ENCODE results near the gene TRIM40.

DNA sequence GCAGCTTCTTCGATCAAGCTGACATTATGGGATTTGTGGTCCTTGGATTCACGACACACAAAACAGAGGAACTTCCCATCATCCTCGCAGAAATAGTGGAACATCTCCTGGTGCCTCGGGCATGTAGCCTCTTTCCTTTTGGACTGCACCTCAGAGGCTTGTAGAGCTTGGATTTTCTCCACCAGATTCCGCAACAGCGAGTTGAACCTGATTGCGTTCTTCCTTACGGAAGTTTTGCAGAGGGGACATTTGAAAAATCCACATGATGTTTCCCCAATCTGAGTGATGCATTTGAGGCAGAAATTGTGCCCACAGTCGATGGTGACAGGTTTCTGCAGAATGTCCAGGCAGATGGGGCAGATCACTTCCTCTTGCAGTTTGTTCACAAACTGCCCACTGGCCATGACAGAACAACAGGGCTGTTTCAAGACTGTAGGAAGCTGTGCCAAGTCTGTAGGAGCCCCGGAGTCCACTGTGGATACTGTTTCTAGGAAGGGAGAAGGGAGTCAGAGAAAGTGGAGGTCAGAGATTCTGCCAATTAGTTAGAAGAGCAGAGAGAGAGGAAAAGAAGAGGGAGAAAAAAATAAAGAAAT lies 23.4 kb upstream of the TRIM40 start:
- TF ChIP-seq, protein P1, sequence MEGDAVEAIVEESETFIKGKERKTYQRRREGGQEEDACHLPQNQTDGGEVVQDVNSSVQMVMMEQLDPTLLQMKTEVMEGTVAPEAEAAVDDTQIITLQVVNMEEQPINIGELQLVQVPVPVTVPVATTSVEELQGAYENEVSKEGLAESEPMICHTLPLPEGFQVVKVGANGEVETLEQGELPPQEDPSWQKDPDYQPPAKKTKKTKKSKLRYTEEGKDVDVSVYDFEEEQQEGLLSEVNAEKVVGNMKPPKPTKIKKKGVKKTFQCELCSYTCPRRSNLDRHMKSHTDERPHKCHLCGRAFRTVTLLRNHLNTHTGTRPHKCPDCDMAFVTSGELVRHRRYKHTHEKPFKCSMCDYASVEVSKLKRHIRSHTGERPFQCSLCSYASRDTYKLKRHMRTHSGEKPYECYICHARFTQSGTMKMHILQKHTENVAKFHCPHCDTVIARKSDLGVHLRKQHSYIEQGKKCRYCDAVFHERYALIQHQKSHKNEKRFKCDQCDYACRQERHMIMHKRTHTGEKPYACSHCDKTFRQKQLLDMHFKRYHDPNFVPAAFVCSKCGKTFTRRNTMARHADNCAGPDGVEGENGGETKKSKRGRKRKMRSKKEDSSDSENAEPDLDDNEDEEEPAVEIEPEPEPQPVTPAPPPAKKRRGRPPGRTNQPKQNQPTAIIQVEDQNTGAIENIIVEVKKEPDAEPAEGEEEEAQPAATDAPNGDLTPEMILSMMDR (conservative IDR thresholded peaks at IDR 0.05; ENCODE audit: low read depth in 2 of 2): no peak
- TF ChIP-seq STAT1 (IDR thresholded peaks at IDR 0.05; ENCODE audit: unreplicated experiment) (no peak), ZNF114 (CRISPR knock-in tag; IDR thresholded peaks at IDR 0.05) (no peak), EZH2 (IDR thresholded peaks at IDR 0.05; ENCODE audit: low read depth, unreplicated experiment) (no peak), POLR2AphosphoS5 (IDR thresholded peaks at IDR 0.05; ENCODE audit: low read depth) (no peak), ZNF331 (CRISPR knock-in tag; IDR thresholded peaks at IDR 0.05; ENCODE audit: low read depth) (no peak), EZH2phosphoT487 (IDR thresholded peaks at IDR 0.05; ENCODE audit: unreplicated experiment) (no peak)
- TF ChIP-seq, protein P2, sequence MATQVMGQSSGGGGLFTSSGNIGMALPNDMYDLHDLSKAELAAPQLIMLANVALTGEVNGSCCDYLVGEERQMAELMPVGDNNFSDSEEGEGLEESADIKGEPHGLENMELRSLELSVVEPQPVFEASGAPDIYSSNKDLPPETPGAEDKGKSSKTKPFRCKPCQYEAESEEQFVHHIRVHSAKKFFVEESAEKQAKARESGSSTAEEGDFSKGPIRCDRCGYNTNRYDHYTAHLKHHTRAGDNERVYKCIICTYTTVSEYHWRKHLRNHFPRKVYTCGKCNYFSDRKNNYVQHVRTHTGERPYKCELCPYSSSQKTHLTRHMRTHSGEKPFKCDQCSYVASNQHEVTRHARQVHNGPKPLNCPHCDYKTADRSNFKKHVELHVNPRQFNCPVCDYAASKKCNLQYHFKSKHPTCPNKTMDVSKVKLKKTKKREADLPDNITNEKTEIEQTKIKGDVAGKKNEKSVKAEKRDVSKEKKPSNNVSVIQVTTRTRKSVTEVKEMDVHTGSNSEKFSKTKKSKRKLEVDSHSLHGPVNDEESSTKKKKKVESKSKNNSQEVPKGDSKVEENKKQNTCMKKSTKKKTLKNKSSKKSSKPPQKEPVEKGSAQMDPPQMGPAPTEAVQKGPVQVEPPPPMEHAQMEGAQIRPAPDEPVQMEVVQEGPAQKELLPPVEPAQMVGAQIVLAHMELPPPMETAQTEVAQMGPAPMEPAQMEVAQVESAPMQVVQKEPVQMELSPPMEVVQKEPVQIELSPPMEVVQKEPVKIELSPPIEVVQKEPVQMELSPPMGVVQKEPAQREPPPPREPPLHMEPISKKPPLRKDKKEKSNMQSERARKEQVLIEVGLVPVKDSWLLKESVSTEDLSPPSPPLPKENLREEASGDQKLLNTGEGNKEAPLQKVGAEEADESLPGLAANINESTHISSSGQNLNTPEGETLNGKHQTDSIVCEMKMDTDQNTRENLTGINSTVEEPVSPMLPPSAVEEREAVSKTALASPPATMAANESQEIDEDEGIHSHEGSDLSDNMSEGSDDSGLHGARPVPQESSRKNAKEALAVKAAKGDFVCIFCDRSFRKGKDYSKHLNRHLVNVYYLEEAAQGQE (IDR thresholded peaks at IDR 0.05; ENCODE audit: unreplicated experiment): no peak
- TF ChIP-seq, protein P3, sequence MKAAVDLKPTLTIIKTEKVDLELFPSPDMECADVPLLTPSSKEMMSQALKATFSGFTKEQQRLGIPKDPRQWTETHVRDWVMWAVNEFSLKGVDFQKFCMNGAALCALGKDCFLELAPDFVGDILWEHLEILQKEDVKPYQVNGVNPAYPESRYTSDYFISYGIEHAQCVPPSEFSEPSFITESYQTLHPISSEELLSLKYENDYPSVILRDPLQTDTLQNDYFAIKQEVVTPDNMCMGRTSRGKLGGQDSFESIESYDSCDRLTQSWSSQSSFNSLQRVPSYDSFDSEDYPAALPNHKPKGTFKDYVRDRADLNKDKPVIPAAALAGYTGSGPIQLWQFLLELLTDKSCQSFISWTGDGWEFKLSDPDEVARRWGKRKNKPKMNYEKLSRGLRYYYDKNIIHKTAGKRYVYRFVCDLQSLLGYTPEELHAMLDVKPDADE (IDR thresholded peaks at IDR 0.05): no peak
